K562 (cell line): ENCODE data around the gene CHST8. TPM values are rescaled to one million over a fixed set of nuclear protein-coding genes. Genes with fewer than 3 reads are reported as not detected.

Experiments used
- ATAC-seq: fragments of 200-7000 bp; cut with Tn5 transposase; 3 replicates; pipeline ENCODE4 v1.9.1; 2020; ENCODE audit warnings: moderate library complexity
- BruUV-seq: library from RNA; stranded (reverse); fragments of 400-500 nt; replicated peaks from 2 replicates; lab custom pipeline; 2021; lab: Mats Ljungman, UMichigan
- CTCF ChIA-PET: fragments of 300-600 bp; formaldehyde crosslinking; extraction: SDS; loops from one replicate; lab custom pipeline; 2021; ENCODE audit warnings: low intra/inter-chr PET ratio; lab: Yijun Ruan, JAX
- POLR2A ChIA-PET: fragments of 300-600, 350-650 bp; sonication (Branson Sonifier 250); formaldehyde crosslinking; extraction: SDS; loops from one replicate; lab custom pipeline; 2021; ENCODE audit warnings: antibody characterized with exemption, inconsistent platforms; lab: Yijun Ruan, JAX
- DNase-seq, 4 experiments: peaks; one replicate each; pipeline versions ENCODE4 v3.0.0 to v3.0.0-alpha.2; 2011 to 2018; ENCODE audit warnings: low spot score in 3 of 4, mixed read lengths in 3 of 4; ENCODE audit errors: extremely low read depth in 1 of 4
- FAIRE-seq: peaks from 2 replicates; lab custom pipeline; 2011; peaks lifted over from hg19 to GRCh38; lab: Jason Lieb, UNC
- H2AFZ ChIP-seq: 2 replicates; pipeline ENCODE4 v1.6.0; 2011; ENCODE audit warnings: low read depth, low read length, control low read depth, inconsistent platforms
- H3K27ac ChIP-seq: fragments of 200-600 bp; 3 replicates; pipeline ENCODE4 v1.8.0; 2011; ENCODE audit warnings: low read depth, mild to moderate bottlenecking, control low read depth, inconsistent platforms, low read length, moderate library complexity, mixed read lengths; ENCODE audit errors: extremely low read depth
- H3K27me3 ChIP-seq, 2 experiments: fragments of 300-600 bp in 1 of 2; 2 replicates in 1 of 2; 3 replicates in 1 of 2; pipeline versions ENCODE4 v1.6.0 to v1.8.0; 2011; ENCODE audit warnings: inconsistent platforms in 2 of 2, low read length in 2 of 2, mild to moderate bottlenecking in 1 of 2, mixed read lengths in 1 of 2, moderate library complexity in 1 of 2; ENCODE audit not compliant: control insufficient read depth in 2 of 2, insufficient read depth in 2 of 2
- H3K36me3 ChIP-seq: fragments of 300-600 bp; 3 replicates; pipeline ENCODE4 v1.8.0; 2011; ENCODE audit warnings: mild to moderate bottlenecking, low read length, inconsistent platforms; ENCODE audit not compliant: control insufficient read depth, insufficient read depth
- H3K4me1 ChIP-seq, 2 experiments: fragments of 200-600 bp in 1 of 2; replicated peaks in 1 of 2; 2 replicates in 1 of 2; 3 replicates in 1 of 2; pipeline versions ENCODE4 v1.5.1 to v1.8.0; 2011; ENCODE audit warnings: inconsistent platforms in 2 of 2, low read length in 2 of 2, mild to moderate bottlenecking in 1 of 2, mixed read lengths in 1 of 2, moderate library complexity in 1 of 2; ENCODE audit not compliant: control insufficient read depth in 2 of 2, insufficient read depth in 2 of 2
- H3K4me2 ChIP-seq: 2 replicates; pipeline ENCODE4 v1.6.1; 2011; ENCODE audit warnings: low read length, control low read depth, inconsistent platforms, mixed read lengths; ENCODE audit not compliant: insufficient read depth
- H3K4me3 ChIP-seq: fragments of 200-600 bp; sonication (generic), shearing (Covaris generic); 2 replicates; pipeline ENCODE4 v1.5.1; 2016; ENCODE audit warnings: control low read depth, inconsistent platforms
- H3K79me2 ChIP-seq: fragments of 200-600 bp; 3 replicates; pipeline ENCODE4 v1.8.0; 2011; ENCODE audit warnings: low read length, inconsistent platforms; ENCODE audit not compliant: control insufficient read depth, insufficient read depth
- H3K9ac ChIP-seq, 2 experiments: 2 replicates each; pipeline versions ENCODE4 v1.6.0 to v1.6.1; 2011; ENCODE audit warnings: low read depth in 2 of 2, low read length in 2 of 2, control low read depth in 1 of 2, inconsistent platforms in 1 of 2, mild to moderate bottlenecking in 1 of 2, mixed read lengths in 1 of 2; ENCODE audit not compliant: insufficient read depth in 1 of 2
- H3K9me1 ChIP-seq: one replicate; pipeline ENCODE4 v1.6.0; 2011; ENCODE audit warnings: inconsistent platforms, mild to moderate bottlenecking, low read length, moderate library complexity; ENCODE audit not compliant: control insufficient read depth, insufficient read depth
- H3K9me3 ChIP-seq: replicated peaks from 2 replicates; pipeline ENCODE4 v1.5.1; 2011; ENCODE audit warnings: low read depth, low read length, inconsistent platforms; ENCODE audit not compliant: control insufficient read depth, insufficient read depth
- H4K20me1 ChIP-seq: replicated peaks from 2 replicates; pipeline ENCODE4 v1.6.1; 2011; ENCODE audit warnings: low read length, inconsistent platforms, mixed read lengths; ENCODE audit not compliant: control insufficient read depth, insufficient read depth
- ARID3A ChIP-seq: IDR thresholded peaks from 2 replicates; pipeline ENCODE4 v1.6.1; 2012; ENCODE audit warnings: low read depth, low read length, improper control_type of control experiment, borderline replicate concordance
- ASH1L ChIP-seq: fragments of 450-650 bp; IDR thresholded peaks from 2 replicates; pipeline ENCODE4 v1.6.1; 2018; ENCODE audit warnings: borderline replicate concordance, mild to moderate bottlenecking, low read depth; ENCODE audit not compliant: partially characterized antibody
- ATF6 ChIP-seq: sonication (generic); formaldehyde crosslinking; IDR thresholded peaks from 2 replicates; pipeline ENCODE4 v1.4.0; 2020; ENCODE audit warnings: mild to moderate bottlenecking, missing genetic modification reagents
- CSDE1 ChIP-seq, 2 experiments: fragments of 450-650 bp; IDR thresholded peaks; 2 replicates each; pipeline ENCODE4 v1.6.1; 2016; ENCODE audit warnings: mild to moderate bottlenecking in 1 of 2
- GABPB1 ChIP-seq: sonication (generic); formaldehyde crosslinking; IDR thresholded peaks from 2 replicates; pipeline ENCODE4 v1.8.0; 2022; ENCODE audit warnings: mild to moderate bottlenecking, missing genetic modification reagents
- MAFF ChIP-seq: IDR thresholded peaks from 2 replicates; pipeline ENCODE4 v1.6.1; 2012; ENCODE audit warnings: low read length, improper control_type of control experiment
- MCM5 ChIP-seq: fragments of 450-650 bp; IDR thresholded peaks from 2 replicates; pipeline ENCODE4 v1.6.1; 2016; ENCODE audit warnings: low read depth
- OTX1 ChIP-seq: fragments of 450-650 bp; formaldehyde crosslinking; IDR thresholded peaks from 2 replicates; pipeline ENCODE4 v1.4.0; 2022; ENCODE audit warnings: mild to moderate bottlenecking
- PHB ChIP-seq: fragments of 250-450 bp; sonication (Bioruptor Pico); IDR thresholded peaks from 2 replicates; pipeline ENCODE4 v1.5.0; 2021
- POU5F1 ChIP-seq: fragments of 150-350 bp; IDR thresholded peaks from 2 replicates; pipeline ENCODE4 v1.6.1; 2014; ENCODE audit warnings: borderline replicate concordance, low read length, low read depth, mild to moderate bottlenecking; ENCODE audit not compliant: partially characterized antibody
- ZKSCAN8 ChIP-seq: fragments of 200-800 bp; sonication (Bioruptor generic); IDR thresholded peaks from 2 replicates; pipeline ENCODE4 v1.6.1; 2016; ENCODE audit warnings: missing genetic modification characterization, missing compliant biosample characterization
- ZNF24 ChIP-seq: fragments of 450-650 bp; IDR thresholded peaks from 2 replicates; pipeline ENCODE4 v1.6.1; 2016
- WGBS: fragments of 100-300 bp; shearing (Covaris generic); methylation state at CpG from one replicate; pipeline ENCODE4 v1.1.6; 2016; ENCODE audit warnings: low coverage, mixed read lengths; ENCODE audit not compliant: insufficient coverage; ENCODE audit errors: missing lambda C conversion rate; 5-methylcytosine and 5-hydroxymethylcytosine counted together
- in situ Hi-C: fragments of 300-500 bp; cut with MboI; formaldehyde crosslinking; loops from 4 replicates; pipeline ENCODE4 v1.15.0; 2018; ENCODE audit warnings: inconsistent platforms, mixed read lengths
- intact Hi-C: fragments of 100-400 bp; cut with micrococcal nuclease; formaldehyde crosslinking; loops from 2 replicates; pipeline ENCODE4 v1.14.2; 2022
- polyA plus RNA-seq, 8 experiments: library from polyadenylated mRNA; depleted of rRNA in 4 of 8; stranded (reverse) in 5 of 8; unstranded in 3 of 8; fragments of >200 nt; fragmentation: Nextera tagmentation in 2 of 8; fragmentation: Illumina TruSeq in 1 of 8; extraction: Ambion mirVana in 2 of 8; extraction: Trizol in 1 of 8; gene quantifications; 2 replicates each; pipeline versions ENCODE4 v1.2.1 to v1.2.3, GENCODE V29; 2011 to 2014; ENCODE audit warnings: inconsistent platforms in 1 of 8, missing spikeins in 1 of 8
- total RNA-seq, 7 experiments: library from RNA; depleted of rRNA in 6 of 7; stranded (reverse); fragments of >200 nt in 6 of 7; fragmentation: Illumina TruSeq in 2 of 7; extraction: Trizol in 2 of 7; gene quantifications; 2 replicates each; pipeline versions ENCODE4 v1.2.1 to v1.2.3, GENCODE V29; 2011 to 2021; ENCODE audit warnings: low replicate concordance in 1 of 7
- TF ChIP-seq, protein P1 (sequence below): sonication (generic); formaldehyde crosslinking; IDR thresholded peaks from 2 replicates; pipeline ENCODE4 v1.5.0; 2020; ENCODE audit warnings: missing genetic modification reagents
- TF ChIP-seq, protein P2 (sequence below): fragments of 450-650 bp; formaldehyde crosslinking; IDR thresholded peaks from 2 replicates; pipeline ENCODE4 v1.4.0; 2020; ENCODE audit warnings: mild to moderate bottlenecking, moderate library complexity
- TF ChIP-seq, protein P3 (sequence below), 2 experiments: fragments of 450-650 bp in 1 of 2; sonication (generic) in 1 of 2; formaldehyde crosslinking; conservative IDR thresholded peaks; 2 replicates each; pipeline versions ENCODE4 v1.4.0 to v1.8.1; 2020 to 2022; ENCODE audit warnings: mild to moderate bottlenecking in 1 of 2, missing genetic modification reagents in 1 of 2

Gene CHST8
- total and polyA plus RNA-seq, 9 of the 15 experiments (the other 6 are each of a cell fraction or from before 2014, with no cell fraction given): 0.11 TPM; not detected in 8

DNA sequence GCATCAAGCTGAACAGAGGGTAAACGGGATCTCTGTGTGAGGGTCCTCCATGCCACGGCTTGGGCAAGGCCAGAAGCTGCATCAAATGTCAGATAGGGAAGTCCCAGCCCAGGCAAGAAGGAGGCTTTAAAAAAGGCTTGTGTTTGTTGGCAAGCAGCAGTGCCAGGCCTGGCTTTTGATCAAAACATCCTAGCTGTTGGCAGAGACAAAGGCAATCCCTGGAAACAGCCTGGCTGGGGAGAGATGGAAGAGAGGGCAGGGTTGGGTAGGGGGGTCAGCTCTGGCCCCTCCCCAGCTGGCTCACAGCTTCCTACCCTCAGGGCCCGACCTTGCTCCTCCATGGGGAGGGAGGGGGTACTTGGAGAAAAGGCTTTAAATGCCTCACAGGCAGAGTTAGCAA, 113.2 kb downstream of the CHST8 start (continued):
- TF ChIP-seq ARID3A: no peak

DNA sequence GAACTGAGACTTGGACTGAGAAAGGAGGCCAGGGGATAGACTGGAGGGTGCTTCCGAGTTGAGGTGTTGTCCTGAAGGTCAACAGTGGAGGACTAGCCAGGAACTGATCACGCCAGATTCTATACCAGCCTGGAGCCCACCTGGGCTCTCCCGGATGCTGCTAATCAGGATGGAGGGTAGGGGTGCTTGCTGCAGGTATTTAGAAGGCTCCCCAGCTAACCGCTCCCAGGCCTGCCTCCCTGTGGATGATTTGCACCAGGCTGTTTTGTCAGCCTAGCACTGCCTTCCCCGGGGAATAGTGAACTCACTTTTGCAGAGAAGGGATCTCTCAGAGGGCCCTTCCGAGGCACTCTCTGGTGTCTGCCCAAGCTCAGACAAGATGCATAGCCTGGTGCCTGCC, 114.4 kb downstream of the CHST8 start:
- no peak overlapping the region for H3K4me2 ChIP-seq
- no TSS peak for BruUV-seq
- DNase-seq (no peak), ATAC-seq (no peak), FAIRE-seq (no peak)
- no peak overlapping the region for H3K27ac ChIP-seq
- in situ Hi-C loops (no loop called here), intact Hi-C loops (no loop called here)
- no peak overlapping the region for H3K4me3 ChIP-seq
- H3K9ac ChIP-seq: no peak overlapping the region
- H3K27me3 ChIP-seq: peaks cover 0 to 18% of the 10 kb centered on the region in 2 experiments; a peak in 2 of 5 replicates
- 3% methylated on average over 5 of the region's 6 CpGs for WGBS
- no peak overlapping the region for H2AFZ ChIP-seq
- POLR2A ChIA-PET: interaction anchor here (0.6 to 0.8 kb wide), 2 partner anchors 27 to 323 kb away, joined by 3 read pairs; no protein-coding TSS in a partner anchor
- no peaks in the 10 kb centered on the region for H3K4me1 ChIP-seq
- H4K20me1 ChIP-seq: peaks cover 11% of the 10 kb centered on the region
- no peaks in the 10 kb centered on the region for H3K79me2 ChIP-seq
- CTCF ChIA-PET: no interaction called here
- H3K9me1 ChIP-seq: no peaks in the 10 kb centered on the region
- H3K36me3 ChIP-seq: no peaks in the 10 kb centered on the region
- no peaks in the 10 kb centered on the region for H3K9me3 ChIP-seq
- TF ChIP-seq PHB (CRISPR knock-in tag) (no peak), ZNF24 (no peak), ZKSCAN8 (CRISPR knock-in tag) (no peak), MAFF (no peak), GABPB1 (CRISPR knock-in tag) (no peak), OTX1 (CRISPR knock-in tag) (no peak), ATF6 (CRISPR knock-in tag) (no peak), MCM5 (no peak), POU5F1 (no peak), ASH1L (no peak), CSDE1 (IDR thresholded peaks at IDR 0.05) (no peak)
- TF ChIP-seq, protein P1, sequence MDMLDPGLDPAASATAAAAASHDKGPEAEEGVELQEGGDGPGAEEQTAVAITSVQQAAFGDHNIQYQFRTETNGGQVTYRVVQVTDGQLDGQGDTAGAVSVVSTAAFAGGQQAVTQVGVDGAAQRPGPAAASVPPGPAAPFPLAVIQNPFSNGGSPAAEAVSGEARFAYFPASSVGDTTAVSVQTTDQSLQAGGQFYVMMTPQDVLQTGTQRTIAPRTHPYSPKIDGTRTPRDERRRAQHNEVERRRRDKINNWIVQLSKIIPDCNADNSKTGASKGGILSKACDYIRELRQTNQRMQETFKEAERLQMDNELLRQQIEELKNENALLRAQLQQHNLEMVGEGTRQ (CRISPR knock-in tag): no peak
- TF ChIP-seq, protein P2, sequence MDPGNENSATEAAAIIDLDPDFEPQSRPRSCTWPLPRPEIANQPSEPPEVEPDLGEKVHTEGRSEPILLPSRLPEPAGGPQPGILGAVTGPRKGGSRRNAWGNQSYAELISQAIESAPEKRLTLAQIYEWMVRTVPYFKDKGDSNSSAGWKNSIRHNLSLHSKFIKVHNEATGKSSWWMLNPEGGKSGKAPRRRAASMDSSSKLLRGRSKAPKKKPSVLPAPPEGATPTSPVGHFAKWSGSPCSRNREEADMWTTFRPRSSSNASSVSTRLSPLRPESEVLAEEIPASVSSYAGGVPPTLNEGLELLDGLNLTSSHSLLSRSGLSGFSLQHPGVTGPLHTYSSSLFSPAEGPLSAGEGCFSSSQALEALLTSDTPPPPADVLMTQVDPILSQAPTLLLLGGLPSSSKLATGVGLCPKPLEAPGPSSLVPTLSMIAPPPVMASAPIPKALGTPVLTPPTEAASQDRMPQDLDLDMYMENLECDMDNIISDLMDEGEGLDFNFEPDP (CRISPR knock-in tag): no peak
- TF ChIP-seq, protein P3, sequence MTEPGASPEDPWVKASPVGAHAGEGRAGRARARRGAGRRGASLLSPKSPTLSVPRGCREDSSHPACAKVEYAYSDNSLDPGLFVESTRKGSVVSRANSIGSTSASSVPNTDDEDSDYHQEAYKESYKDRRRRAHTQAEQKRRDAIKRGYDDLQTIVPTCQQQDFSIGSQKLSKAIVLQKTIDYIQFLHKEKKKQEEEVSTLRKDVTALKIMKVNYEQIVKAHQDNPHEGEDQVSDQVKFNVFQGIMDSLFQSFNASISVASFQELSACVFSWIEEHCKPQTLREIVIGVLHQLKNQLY (CRISPR knock-in tag; conservative IDR thresholded peaks at IDR 0.05): no peak
